Measurements from ENCODE around the gene ACOXL.

The ACOXL gene

DNA sequence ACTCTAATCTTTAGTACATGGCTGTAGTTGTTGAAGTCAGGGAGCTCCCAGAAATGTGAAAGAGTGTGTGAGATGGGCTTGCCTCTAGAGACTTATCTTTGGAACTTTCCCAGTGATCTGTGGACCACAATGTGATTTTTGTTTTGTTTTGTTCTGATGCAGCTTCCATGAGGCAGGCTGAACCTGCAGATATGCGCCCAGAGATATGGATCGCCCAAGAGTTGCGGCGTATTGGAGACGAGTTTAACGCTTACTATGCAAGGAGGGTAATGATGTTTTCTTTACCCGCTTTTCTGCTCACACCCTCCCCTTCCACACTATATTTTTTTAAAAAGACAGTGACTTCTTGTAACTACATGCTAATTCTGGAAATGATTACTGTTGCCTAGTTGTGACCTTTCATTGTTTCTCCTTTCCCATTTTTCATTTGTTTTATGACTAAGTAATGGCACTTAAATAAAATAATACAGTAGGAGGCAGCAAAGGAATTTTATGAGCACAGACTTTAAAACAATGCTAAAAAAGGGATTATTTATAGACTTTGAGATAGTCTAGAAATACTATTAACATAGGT is 417.6 kb downstream of the ACOXL start:
- no peak for DNase-seq

DNA sequence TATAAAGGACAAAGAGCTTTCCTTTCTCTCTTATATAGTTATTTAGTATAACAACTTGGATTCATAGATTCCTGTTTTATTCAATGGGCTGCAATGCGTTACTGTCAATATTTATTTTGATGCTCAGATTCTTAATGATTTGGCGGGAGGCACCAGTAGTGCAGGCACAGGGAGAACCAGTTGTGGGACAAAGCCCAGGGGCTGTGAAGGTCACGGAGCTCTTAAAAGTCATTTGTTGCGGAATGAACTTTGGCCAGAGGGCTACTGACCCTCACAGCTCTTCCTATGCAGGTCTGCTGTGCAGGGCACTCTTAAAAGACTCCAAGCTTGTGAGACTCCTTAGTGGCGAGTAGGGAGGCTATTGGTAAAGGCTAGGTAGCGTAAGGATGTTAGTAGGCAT is 422.4 kb downstream of the ACOXL start:
- no peak for DNase-seq

- no peak for DNase-seq
These were observed 423.2 kb downstream of the ACOXL start for GRCh38 chr2:111155610-111156009.

DNA sequence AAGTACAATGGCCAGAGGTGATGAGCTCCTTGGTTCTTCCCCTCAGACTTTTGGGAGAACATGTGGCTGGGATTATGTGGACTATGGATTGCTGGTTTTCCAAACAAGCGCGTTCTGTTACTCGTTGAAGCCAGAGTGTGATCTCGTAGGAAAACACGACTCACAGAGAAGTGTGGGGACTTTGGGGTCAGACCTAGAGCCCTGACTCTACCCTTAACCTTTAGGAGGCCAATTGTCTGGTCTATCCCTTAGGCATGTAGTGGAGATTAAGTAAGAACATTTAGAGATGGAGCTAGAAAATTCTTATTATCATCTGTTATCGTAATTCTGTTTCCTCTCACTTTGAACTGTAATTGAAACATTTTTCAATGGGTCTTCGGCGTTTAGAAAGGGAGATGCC is 424.2 kb downstream of the ACOXL start:
- DNase-seq = no peak

DNA sequence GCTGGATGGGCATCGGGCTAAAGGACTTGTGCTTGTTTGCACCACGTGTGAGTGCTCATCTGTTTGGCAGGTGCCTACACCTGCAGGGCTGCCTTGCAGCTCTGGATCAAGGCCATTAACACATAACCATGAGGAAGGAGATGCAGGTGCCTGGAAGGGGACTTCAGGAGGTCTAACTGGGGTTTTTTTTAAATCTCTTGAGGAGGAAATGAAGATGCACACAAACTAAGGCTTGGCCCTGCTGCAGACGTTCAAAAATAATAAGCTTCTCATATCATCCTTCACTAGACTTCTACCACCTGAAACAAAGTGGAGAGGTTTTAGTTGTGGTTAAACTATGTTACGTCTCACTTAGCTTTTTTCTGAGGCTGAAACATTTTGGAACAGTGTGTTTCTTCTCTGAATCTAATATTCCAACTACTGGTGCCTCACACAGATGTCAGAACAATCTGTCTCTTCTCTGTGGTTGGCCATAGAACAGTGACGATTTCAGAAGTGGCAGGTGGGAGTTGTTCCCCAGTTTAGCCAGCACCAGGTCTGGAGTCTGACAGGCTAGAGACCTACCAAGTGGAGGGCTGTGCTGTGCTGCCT is 424.8 kb downstream of the ACOXL start:
- DNase-seq = no peak

DNA sequence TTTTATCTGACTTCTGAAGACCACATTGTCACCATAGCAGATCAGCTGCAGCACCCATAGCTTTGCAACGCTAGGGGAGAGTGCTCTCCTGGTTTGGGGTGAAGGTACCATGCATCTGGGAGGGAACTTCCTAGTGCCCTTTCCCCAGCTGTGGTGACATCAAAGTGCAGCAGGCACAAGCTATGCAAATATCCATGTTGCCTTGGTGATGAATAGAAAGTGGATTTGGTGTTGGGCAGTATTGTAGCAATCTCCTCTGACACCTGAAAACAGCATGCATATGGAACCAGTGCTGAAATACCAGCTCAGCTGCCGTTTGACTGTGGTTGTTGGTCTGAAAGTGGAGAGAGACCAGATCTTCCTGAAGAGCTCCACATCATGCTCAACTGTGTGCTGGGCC is 425.4 kb downstream of the ACOXL start:
- no peak for DNase-seq

DNA sequence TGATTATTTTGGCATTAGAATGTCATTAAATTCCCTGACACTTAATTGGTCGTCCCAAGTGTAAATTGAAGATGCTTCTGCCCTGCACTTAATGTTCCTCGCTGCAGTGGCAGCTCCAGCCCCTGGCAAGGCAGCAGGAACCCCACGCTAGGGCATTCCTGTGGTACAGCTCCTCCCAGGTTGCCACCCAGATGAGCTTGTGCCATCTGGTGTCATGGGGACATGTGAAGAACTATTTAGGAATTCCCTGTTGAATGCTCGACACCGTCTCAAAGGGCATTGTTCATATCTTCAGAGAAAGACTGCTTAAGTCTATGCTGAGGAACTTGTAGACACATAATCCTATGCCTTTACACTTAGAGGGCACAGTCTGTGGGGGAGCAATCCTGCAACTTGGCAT is 427.3 kb downstream of the ACOXL start:
- DNase-seq = no peak

DNA sequence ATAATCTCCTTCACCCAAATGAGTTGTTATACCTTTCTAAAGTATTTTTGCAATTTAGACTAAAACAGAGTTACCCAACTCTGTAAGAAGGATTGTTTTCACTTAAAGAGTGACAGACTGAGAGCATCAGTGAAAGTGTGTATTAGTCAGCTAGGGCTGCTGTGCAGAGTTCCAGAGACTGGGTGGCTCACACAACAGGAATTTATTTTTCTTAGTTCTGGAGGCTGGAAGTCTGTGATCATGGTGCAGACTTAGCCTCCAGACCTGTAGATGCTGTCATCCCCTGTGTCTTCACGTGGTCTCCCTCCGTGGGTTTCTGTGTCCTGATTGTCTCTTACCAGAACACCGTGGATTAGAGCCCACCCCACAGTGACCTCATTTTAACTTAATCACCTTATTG is 428.4 kb downstream of the ACOXL start:
- DNase-seq = no peak

- no peak for DNase-seq
These were observed 429.6 kb downstream of the ACOXL start for GRCh38 chr2:111161971-111162370.

GRCh38 chr2:111162718-111163331 is 430.5 kb downstream of the ACOXL start:
- DNase-seq = peak; percentile 86

DNA sequence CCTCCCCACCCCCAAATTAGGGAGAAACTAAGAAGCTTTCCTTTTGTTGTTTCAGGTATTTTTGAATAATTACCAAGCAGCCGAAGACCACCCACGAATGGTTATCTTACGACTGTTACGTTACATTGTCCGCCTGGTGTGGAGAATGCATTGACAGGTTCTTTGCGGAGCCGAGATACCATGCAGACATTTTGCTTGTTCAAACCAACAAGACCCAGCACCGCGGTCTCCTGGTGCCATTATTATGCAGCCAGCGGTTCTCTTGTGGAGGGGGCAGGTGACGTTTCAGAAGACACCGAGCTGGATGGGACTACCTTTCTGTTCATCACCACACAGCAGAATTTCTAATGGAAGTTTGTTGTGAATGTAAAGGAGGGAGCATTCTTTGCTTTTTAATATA is 431.7 kb downstream of the ACOXL start:
- no peak for DNase-seq

DNA sequence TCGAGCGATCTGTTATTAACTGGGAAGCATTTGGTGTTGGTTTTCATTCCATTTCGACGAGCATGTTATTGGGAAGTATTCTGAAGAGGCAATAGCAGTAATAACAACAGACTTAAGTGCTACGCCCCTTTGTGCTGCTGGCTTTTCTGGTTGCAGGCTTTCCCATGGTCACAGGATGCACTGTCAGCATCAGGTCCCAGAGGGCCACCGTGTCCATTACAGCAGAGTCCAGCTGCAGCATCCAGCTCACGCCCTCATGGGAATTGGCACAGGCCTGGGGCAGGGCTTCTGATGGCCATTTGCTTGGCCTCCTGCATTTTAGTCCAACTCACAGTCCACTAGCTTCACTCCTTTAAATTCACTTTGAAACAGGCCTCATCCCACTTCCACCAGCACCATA is 432.7 kb downstream of the ACOXL start:
- DNase-seq = no peak

GRCh38 chr2:111166115-111166514 is 433.7 kb downstream of the ACOXL start:
- DNase-seq = no peak

- no peak for DNase-seq
These were observed 434.9 kb downstream of the ACOXL start for GRCh38 chr2:111167076-111167862.

DNA sequence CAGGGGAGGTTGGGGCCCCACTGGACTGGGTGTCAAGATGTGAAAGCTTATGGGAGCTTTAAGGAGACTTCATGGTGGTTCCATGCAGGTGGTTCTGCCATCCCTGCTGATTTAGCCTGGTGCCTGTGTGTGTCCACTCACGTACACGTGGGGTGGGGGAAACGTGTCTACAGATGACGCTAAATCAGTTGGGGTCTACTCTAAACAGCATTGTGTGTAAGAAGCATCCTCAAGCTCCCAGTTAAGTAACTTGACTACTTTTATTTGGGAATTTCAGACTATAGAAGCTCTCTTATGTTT is 435.4 kb downstream of the ACOXL start:
- DNase-seq = no peak

All from hematopoietic multipotent progenitor cell treated with erythropoietin and hydrocortisone succinate and interleukin-3 and kit ligand, for 4 days (in vitro differentiated cells).